Smooth muscle cell (in vitro differentiated cells): ENCODE measurements around the gene ITGA6. TPM values are rescaled to one million over a fixed set of nuclear protein-coding genes. Genes with fewer than 3 reads are reported as not detected.

Experiments
- DNase-seq: peaks from one replicate; lab custom pipeline; 2025; ENCODE audit not compliant: unreplicated experiment; lab: John Stamatoyannopoulos, UW
- H2AFZ ChIP-seq: fragments of 200-600 bp; sonication (generic); 2 replicates; pipeline ENCODE4 v1.6.0; 2016; ENCODE audit warnings: antibody characterized with exemption, low read depth, mild to moderate bottlenecking
- H3F3A ChIP-seq: fragments of 200-600 bp; sonication (generic); 2 replicates; pipeline ENCODE4 v1.6.0; 2017; ENCODE audit warnings: antibody characterized with exemption, low read depth
- H3K27ac ChIP-seq: fragments of 200-600 bp; sonication (generic); 2 replicates; pipeline ENCODE4 v1.5.1; 2016; ENCODE audit warnings: low read depth, mild to moderate bottlenecking
- H3K27me3 ChIP-seq: fragments of 200-600 bp; sonication (generic); 2 replicates; pipeline ENCODE4 v1.6.1; 2016; ENCODE audit warnings: low read depth, mild to moderate bottlenecking
- H3K36me3 ChIP-seq: fragments of 200-600 bp; sonication (generic); 2 replicates; pipeline ENCODE4 v1.5.1; 2016; ENCODE audit warnings: low read depth
- H3K4me1 ChIP-seq: fragments of 200-600 bp; sonication (generic); 2 replicates; pipeline ENCODE4 v1.5.1; 2016; ENCODE audit warnings: low read depth
- H3K4me2 ChIP-seq: fragments of 200-600 bp; sonication (generic); 2 replicates; pipeline ENCODE4 v1.6.0; 2016; ENCODE audit warnings: mild to moderate bottlenecking
- H3K4me3 ChIP-seq: fragments of 200-600 bp; sonication (generic); 2 replicates; pipeline ENCODE4 v1.5.1; 2016; ENCODE audit warnings: mild to moderate bottlenecking
- H3K79me2 ChIP-seq: fragments of 200-600 bp; sonication (generic); 2 replicates; pipeline ENCODE4 v1.6.0; 2016; ENCODE audit warnings: low read depth, mild to moderate bottlenecking
- H3K9ac ChIP-seq: fragments of 200-600 bp; sonication (generic); 2 replicates; pipeline ENCODE4 v1.6.0; 2016; ENCODE audit warnings: low read depth
- H3K9me3 ChIP-seq: fragments of 200-600 bp; sonication (generic); replicated peaks from 2 replicates; pipeline ENCODE4 v1.5.1; 2016; ENCODE audit warnings: low read depth
- H4K20me1 ChIP-seq: fragments of 200-600 bp; sonication (generic); 2 replicates; pipeline ENCODE4 v1.6.0; 2016; ENCODE audit warnings: low read depth
- CTCF ChIP-seq: fragments of 200-600 bp; sonication (generic); IDR thresholded peaks from 2 replicates; pipeline ENCODE4 v1.5.1; 2017; ENCODE audit warnings: borderline replicate concordance, mild to moderate bottlenecking, antibody characterized with exemption; ENCODE audit not compliant: insufficient read depth, poor library complexity, severe bottlenecking
- whole genome bisulfite sequencing: methylation state at CpG from one replicate; pipeline ENCODE4 v1.1.7; 2016; ENCODE audit warnings: low lambda C conversion rate; 5-methylcytosine and 5-hydroxymethylcytosine counted together
- polyA plus RNA-seq: library from polyadenylated mRNA; unstranded; fragments of >200 nt; fragmentation: Nextera tagmentation; extraction: Ambion mirVana; gene quantifications from 2 replicates; pipeline ENCODE4 v1.2.1, GENCODE V29; 2016
- total RNA-seq: library from RNA; depleted of rRNA; stranded (reverse); fragments of >200 nt; gene quantifications from 2 replicates; pipeline ENCODE4 v1.2.3, GENCODE V29; 2014

ITGA6 gene
- total and polyA plus RNA-seq, 2 experiments from 2014 or later = 11.8 to 198 TPM

GRCh38 chr2:172448544-172449267 is 21.3 kb downstream of the ITGA6 start:
- H3K27ac ChIP-seq = peak overlapping the region; percentile 76
- no peak for TF ChIP-seq CTCF

DNA sequence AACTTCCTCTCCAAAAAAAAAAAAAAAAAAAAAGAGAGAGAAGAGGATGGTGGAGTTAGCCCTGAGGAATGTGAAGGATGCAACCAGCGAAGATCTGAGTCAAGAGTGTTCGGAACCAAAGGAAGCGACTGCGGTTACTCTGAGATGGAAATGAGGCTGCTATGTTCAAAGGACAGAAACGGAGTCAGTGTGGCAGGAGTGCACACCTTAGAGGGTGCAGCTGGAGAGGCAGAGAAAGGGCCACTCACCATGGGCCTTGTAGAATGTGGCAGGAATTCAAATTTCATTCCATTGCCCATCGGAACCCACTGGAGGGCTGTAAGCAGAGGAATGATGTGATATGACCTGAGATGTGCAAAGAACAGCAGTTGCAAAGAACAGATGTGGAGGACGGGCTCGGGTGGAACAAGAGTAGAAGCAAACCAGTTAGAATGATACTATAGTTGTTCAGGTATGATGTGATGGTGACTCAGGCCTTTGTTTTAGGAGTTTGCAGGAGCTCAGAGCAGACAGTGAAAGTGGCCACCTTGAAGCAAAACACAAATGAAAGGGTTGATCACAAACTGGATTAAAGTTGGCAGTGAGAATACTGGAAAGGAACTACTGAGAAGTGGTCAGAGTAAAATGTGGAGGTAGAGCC is 22.6 kb downstream of the ITGA6 start:
- Histone ChIP-seq H3K36me3 (no peaks in the 10 kb centered on the region), H3F3A (no peaks in the 10 kb centered on the region), H3K9ac (no peak overlapping the region), H2AFZ (no peak overlapping the region), H3K9me3 (no peaks in the 10 kb centered on the region), H3K27ac (peak overlapping the region; percentile 65), H3K4me2 (no peak overlapping the region), H3K4me3 (no peak overlapping the region), H3K27me3 (no peaks in the 10 kb centered on the region), H4K20me1 (no peaks in the 10 kb centered on the region), H3K79me2 (peaks cover 7% of the 10 kb centered on the region), H3K4me1 (peaks cover 9% of the 10 kb centered on the region)
- 81% methylated on average over 8 of the region's 8 CpGs for WGBS
- DNase-seq = no peak
- no peak for TF ChIP-seq CTCF

More at GRCh38 chr2:172448544-172449267, 21.3 kb downstream of the ITGA6 start:
- Histone ChIP-seq H3K27me3 (no peaks in the 10 kb centered on the region), H3K4me2 (no peak overlapping the region), H3K9ac (peak overlapping the region; percentile 28), H3K9me3 (no peaks in the 10 kb centered on the region), H2AFZ (no peak overlapping the region), H4K20me1 (no peaks in the 10 kb centered on the region), H3F3A (no peaks in the 10 kb centered on the region), H3K36me3 (no peaks in the 10 kb centered on the region), H3K4me3 (no peak overlapping the region), H3K4me1 (peaks cover 3% of the 10 kb centered on the region), H3K79me2 (peaks cover 13% of the 10 kb centered on the region)
- WGBS = 62% methylated on average over 3 of the region's 3 CpGs
- no peak for DNase-seq

GRCh38 chr2:172451923-172452322 is 24.5 kb downstream of the ITGA6 start:
- no peaks in the 10 kb centered on the region for H3K79me2 ChIP-seq

More at GRCh38 chr2:172451923-172452322, 24.5 kb downstream of the ITGA6 start:
- TF ChIP-seq CTCF = no peak
- Histone ChIP-seq H3F3A (no peaks in the 10 kb centered on the region), H3K4me3 (no peak overlapping the region), H4K20me1 (no peaks in the 10 kb centered on the region), H2AFZ (no peak overlapping the region), H3K4me1 (peaks cover 9% of the 10 kb centered on the region), H3K9me3 (no peaks in the 10 kb centered on the region), H3K4me2 (no peak overlapping the region), H3K27me3 (no peaks in the 10 kb centered on the region), H3K9ac (no peak overlapping the region), H3K27ac (no peak overlapping the region), H3K36me3 (no peaks in the 10 kb centered on the region)
- 90% methylated on average over 5 of the region's 5 CpGs for WGBS
- DNase-seq = no peak
